ENCODE data around the gene WFDC2. TPM values are rescaled to one million over a fixed set of nuclear protein-coding genes. Genes with fewer than 3 reads are reported as not detected.
A peak's percentile ranks its signal among the peaks of the same experiment; 100 is the strongest.

WFDC2 gene
- total RNA-seq, 1 donor from 2014 or later, result not detected

DNA sequence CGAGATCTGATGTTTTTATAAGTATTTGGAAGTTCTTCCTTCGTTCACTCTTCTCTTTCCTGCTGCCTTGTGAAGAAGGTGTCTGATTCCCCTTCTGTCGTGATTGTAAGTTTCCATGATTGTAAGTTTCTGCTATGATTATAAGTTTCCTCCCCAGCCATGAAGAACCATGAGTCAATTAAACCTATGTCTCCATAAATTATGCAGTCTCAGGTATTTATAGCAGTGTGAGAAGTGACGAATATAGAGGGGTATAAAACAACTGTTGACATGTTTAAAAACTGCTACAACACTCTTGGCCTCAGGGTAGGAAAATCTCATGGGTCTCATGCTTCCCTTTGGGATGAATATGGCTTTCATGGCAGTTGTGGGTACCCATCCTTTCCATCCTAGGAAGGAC is 5.8 kb upstream of the WFDC2 start:
- DNase-seq (ENCODE audit: low read depth) (no peak), FAIRE-seq (no peak)
- Histone ChIP-seq H3K27me3 (ENCODE audit: control insufficient read depth, insufficient read depth, low read length) (peaks cover 4% of the 10 kb centered on the region), H3K36me3 (ENCODE audit: control insufficient read depth, insufficient read depth, low read length) (no peaks in the 10 kb centered on the region), H3K4me3 (ENCODE audit: low read depth, low read length) (no peak overlapping the region)
- TF ChIP-seq, protein P1, sequence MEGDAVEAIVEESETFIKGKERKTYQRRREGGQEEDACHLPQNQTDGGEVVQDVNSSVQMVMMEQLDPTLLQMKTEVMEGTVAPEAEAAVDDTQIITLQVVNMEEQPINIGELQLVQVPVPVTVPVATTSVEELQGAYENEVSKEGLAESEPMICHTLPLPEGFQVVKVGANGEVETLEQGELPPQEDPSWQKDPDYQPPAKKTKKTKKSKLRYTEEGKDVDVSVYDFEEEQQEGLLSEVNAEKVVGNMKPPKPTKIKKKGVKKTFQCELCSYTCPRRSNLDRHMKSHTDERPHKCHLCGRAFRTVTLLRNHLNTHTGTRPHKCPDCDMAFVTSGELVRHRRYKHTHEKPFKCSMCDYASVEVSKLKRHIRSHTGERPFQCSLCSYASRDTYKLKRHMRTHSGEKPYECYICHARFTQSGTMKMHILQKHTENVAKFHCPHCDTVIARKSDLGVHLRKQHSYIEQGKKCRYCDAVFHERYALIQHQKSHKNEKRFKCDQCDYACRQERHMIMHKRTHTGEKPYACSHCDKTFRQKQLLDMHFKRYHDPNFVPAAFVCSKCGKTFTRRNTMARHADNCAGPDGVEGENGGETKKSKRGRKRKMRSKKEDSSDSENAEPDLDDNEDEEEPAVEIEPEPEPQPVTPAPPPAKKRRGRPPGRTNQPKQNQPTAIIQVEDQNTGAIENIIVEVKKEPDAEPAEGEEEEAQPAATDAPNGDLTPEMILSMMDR (IDR thresholded peaks at IDR 0.05; ENCODE audit: insufficient read depth, low read length, severe bottlenecking), result no peak

DNA sequence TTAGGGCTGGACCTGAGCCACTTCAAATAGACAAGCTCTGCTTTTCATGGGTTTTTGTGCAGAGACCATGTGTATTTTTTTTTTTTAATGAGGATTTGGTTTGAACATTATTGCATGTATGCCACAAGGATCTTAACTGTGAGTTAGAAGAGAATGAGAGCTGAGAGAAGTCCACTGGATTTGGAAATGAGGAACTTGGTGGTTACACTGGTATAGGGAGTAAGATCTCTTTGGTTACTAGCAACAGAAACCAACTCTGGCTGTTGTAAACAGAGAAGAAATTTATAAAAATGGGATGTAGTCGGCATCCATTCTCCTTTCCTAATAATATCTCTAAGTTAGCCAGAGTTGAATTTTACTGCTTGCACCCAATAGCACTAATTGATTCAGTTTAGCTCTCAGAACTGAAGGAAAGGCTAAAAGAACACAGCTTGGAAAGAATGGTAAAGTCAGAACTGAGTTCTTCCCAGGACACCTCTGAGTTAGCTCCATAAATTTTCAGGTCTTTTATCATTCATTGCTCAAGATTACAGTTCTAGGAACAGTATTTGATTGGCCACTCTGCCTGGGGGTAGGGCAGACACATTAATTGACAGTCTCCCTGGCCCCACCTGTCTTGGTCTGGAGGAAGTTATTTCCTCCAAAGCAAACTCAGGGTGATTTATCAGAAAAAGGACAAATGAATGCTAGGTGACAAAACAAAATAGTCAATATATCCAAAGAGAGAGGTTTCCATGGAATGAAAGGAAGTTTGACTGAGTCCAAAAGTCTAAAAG is 3.9 kb upstream of the WFDC2 start:
- TF ChIP-seq, protein P1 (IDR thresholded peaks at IDR 0.05; ENCODE audit: insufficient read depth, low read length, severe bottlenecking), result no peak
- Histone ChIP-seq H3K36me3 (ENCODE audit: control insufficient read depth, insufficient read depth, low read length) (no peaks in the 10 kb centered on the region), H3K4me3 (ENCODE audit: low read depth, low read length) (no peak overlapping the region), H3K27me3 (ENCODE audit: control insufficient read depth, insufficient read depth, low read length) (peaks cover 11% of the 10 kb centered on the region)
- DNase-seq (ENCODE audit: low read depth) (no peak), FAIRE-seq (no peak)

DNA sequence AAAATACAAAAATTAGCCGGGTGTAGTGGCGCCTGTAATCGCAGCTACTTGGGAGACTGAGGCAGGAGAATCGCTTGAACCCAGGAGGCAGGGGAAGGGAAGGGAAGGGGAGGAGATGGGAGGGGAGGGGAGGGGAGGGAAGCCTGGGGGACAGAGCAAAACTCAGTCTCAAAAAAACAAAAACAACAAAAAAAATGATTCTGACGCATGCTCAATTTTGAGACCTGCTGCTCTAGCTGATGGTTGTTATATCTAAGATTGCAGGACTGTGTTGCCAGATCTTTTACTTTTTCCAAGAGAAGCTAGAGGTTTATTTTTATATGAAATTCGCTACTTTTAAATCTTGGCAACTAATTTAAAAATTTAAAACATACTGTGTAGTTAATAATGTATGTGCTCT is 2.4 kb upstream of the WFDC2 start:
- Histone ChIP-seq H3K36me3 (ENCODE audit: control insufficient read depth, insufficient read depth, low read length) (no peaks in the 10 kb centered on the region), H3K4me3 (ENCODE audit: low read depth, low read length) (no peak overlapping the region), H3K27me3 (ENCODE audit: control insufficient read depth, insufficient read depth, low read length) (peaks cover 18% of the 10 kb centered on the region)
- TF ChIP-seq, protein P1 (IDR thresholded peaks at IDR 0.05; ENCODE audit: insufficient read depth, low read length, severe bottlenecking), result no peak
- DNase-seq (ENCODE audit: low read depth) (no peak), FAIRE-seq (no peak)

DNA sequence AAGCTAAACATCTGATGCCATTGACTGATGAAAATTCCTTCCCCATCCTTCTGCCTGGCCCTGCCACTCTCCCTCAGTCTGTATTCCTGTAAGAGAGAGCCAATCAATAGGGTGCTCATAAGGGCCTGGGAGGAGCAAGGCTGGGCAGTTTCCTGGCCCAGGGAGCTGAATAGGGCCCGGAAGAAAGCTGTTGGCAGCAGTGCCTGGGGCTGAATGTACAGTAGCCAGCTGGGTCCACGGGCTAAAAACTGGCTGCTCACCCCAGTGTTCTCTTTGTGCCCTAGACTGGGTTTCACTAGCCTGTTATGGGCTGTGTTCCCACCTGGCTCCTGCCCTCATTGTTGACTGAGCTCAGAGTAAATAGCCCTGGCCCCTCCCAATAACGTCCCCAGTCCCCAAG is 1.7 kb upstream of the WFDC2 start:
- FAIRE-seq (no peak), DNase-seq (ENCODE audit: low read depth) (no peak)
- TF ChIP-seq, protein P1 (IDR thresholded peaks at IDR 0.05; ENCODE audit: insufficient read depth, low read length, severe bottlenecking), result no peak
- Histone ChIP-seq H3K27me3 (ENCODE audit: control insufficient read depth, insufficient read depth, low read length) (peaks cover 18% of the 10 kb centered on the region), H3K4me3 (ENCODE audit: low read depth, low read length) (no peak overlapping the region), H3K36me3 (ENCODE audit: control insufficient read depth, insufficient read depth, low read length) (no peaks in the 10 kb centered on the region)

DNA sequence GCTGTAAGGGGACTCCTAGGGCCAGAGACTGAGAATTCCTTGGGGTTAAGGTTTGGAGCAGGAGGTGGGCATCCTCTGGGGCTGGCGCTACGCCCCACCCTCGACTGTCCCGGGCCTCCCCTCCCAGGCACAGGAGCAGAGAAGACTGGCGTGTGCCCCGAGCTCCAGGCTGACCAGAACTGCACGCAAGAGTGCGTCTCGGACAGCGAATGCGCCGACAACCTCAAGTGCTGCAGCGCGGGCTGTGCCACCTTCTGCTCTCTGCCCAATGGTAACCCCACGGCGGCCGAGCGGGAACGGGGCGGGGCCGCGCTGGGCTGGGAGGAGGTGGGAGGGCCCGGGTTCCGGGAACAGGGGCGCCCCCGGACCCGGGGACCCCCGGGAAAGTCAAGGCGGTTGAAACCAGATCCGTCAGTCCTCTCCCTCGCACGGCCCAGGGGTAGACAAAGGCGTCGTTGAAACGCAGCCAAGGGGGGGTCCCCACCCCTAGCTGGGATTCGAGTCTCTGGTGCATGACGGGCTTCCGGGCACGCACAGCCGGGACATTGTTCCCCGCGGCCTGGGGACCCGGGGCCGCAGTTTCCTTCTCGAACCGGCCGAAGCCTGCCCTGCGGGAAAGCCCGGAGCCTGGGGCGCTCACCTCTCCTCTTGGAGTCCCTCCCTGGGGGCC is 844 bp downstream of the WFDC2 start:
- H3K36me3 ChIP-seq (ENCODE audit: control insufficient read depth, insufficient read depth, low read length), result no peaks in the 10 kb centered on the region
- FAIRE-seq, result no peak
- DNase-seq (ENCODE audit: low read depth), result no peak
- peaks cover 16% of the 10 kb centered on the region for H3K27me3 ChIP-seq (ENCODE audit: control insufficient read depth, insufficient read depth, low read length)
- H3K4me3 ChIP-seq (ENCODE audit: low read depth, low read length), result peak overlapping the region; percentile 17
- TF ChIP-seq, protein P1 (IDR thresholded peaks at IDR 0.05; ENCODE audit: insufficient read depth, low read length, severe bottlenecking), result no peak

Data from bronchial epithelial cell (primary cell).